K562 (cell line): ENCODE data around the gene STRADB. TPM values are rescaled to one million over a fixed set of nuclear protein-coding genes. Genes with fewer than 3 reads are reported as not detected.
A peak's percentile ranks its signal among the peaks of the same experiment; 100 is the strongest.

Source experiments
- ATAC-seq: fragments of 200-7000 bp; cut with Tn5 transposase; 3 replicates; pipeline ENCODE4 v1.9.1; 2020; ENCODE audit warnings: moderate library complexity
- BruUV-seq: library from RNA; stranded (reverse); fragments of 400-500 nt; replicated peaks from 2 replicates; lab custom pipeline; 2021; lab: Mats Ljungman, UMichigan
- CTCF ChIA-PET: fragments of 300-600 bp; formaldehyde crosslinking; extraction: SDS; loops from one replicate; lab custom pipeline; 2021; ENCODE audit warnings: low intra/inter-chr PET ratio; lab: Yijun Ruan, JAX
- POLR2A ChIA-PET: fragments of 300-600, 350-650 bp; sonication (Branson Sonifier 250); formaldehyde crosslinking; extraction: SDS; loops from one replicate; lab custom pipeline; 2021; ENCODE audit warnings: antibody characterized with exemption, inconsistent platforms; lab: Yijun Ruan, JAX
- DNase-seq, 4 experiments: peaks; one replicate each; pipeline versions ENCODE4 v3.0.0 to v3.0.0-alpha.2; 2011 to 2018; ENCODE audit warnings: low spot score in 3 of 4, mixed read lengths in 3 of 4; ENCODE audit errors: extremely low read depth in 1 of 4
- FAIRE-seq: peaks from 2 replicates; lab custom pipeline; 2011; peaks lifted over from hg19 to GRCh38; lab: Jason Lieb, UNC
- H2AFZ ChIP-seq: 2 replicates; pipeline ENCODE4 v1.6.0; 2011; ENCODE audit warnings: low read depth, low read length, control low read depth, inconsistent platforms
- H3K27ac ChIP-seq: fragments of 200-600 bp; 3 replicates; pipeline ENCODE4 v1.8.0; 2011; ENCODE audit warnings: low read depth, mild to moderate bottlenecking, control low read depth, inconsistent platforms, low read length, moderate library complexity, mixed read lengths; ENCODE audit errors: extremely low read depth
- H3K27me3 ChIP-seq, 2 experiments: fragments of 300-600 bp in 1 of 2; 2 replicates in 1 of 2; 3 replicates in 1 of 2; pipeline versions ENCODE4 v1.6.0 to v1.8.0; 2011; ENCODE audit warnings: inconsistent platforms in 2 of 2, low read length in 2 of 2, mild to moderate bottlenecking in 1 of 2, mixed read lengths in 1 of 2, moderate library complexity in 1 of 2; ENCODE audit not compliant: control insufficient read depth in 2 of 2, insufficient read depth in 2 of 2
- H3K36me3 ChIP-seq: fragments of 300-600 bp; 3 replicates; pipeline ENCODE4 v1.8.0; 2011; ENCODE audit warnings: mild to moderate bottlenecking, low read length, inconsistent platforms; ENCODE audit not compliant: control insufficient read depth, insufficient read depth
- H3K4me1 ChIP-seq, 2 experiments: fragments of 200-600 bp in 1 of 2; replicated peaks in 1 of 2; 2 replicates in 1 of 2; 3 replicates in 1 of 2; pipeline versions ENCODE4 v1.5.1 to v1.8.0; 2011; ENCODE audit warnings: inconsistent platforms in 2 of 2, low read length in 2 of 2, mild to moderate bottlenecking in 1 of 2, mixed read lengths in 1 of 2, moderate library complexity in 1 of 2; ENCODE audit not compliant: control insufficient read depth in 2 of 2, insufficient read depth in 2 of 2
- H3K4me2 ChIP-seq: 2 replicates; pipeline ENCODE4 v1.6.1; 2011; ENCODE audit warnings: low read length, control low read depth, inconsistent platforms, mixed read lengths; ENCODE audit not compliant: insufficient read depth
- H3K4me3 ChIP-seq: fragments of 200-600 bp; sonication (generic), shearing (Covaris generic); 2 replicates; pipeline ENCODE4 v1.5.1; 2016; ENCODE audit warnings: control low read depth, inconsistent platforms
- H3K79me2 ChIP-seq: fragments of 200-600 bp; 3 replicates; pipeline ENCODE4 v1.8.0; 2011; ENCODE audit warnings: low read length, inconsistent platforms; ENCODE audit not compliant: control insufficient read depth, insufficient read depth
- H3K9ac ChIP-seq, 2 experiments: 2 replicates each; pipeline versions ENCODE4 v1.6.0 to v1.6.1; 2011; ENCODE audit warnings: low read depth in 2 of 2, low read length in 2 of 2, control low read depth in 1 of 2, inconsistent platforms in 1 of 2, mild to moderate bottlenecking in 1 of 2, mixed read lengths in 1 of 2; ENCODE audit not compliant: insufficient read depth in 1 of 2
- H3K9me1 ChIP-seq: one replicate; pipeline ENCODE4 v1.6.0; 2011; ENCODE audit warnings: inconsistent platforms, mild to moderate bottlenecking, low read length, moderate library complexity; ENCODE audit not compliant: control insufficient read depth, insufficient read depth
- H3K9me3 ChIP-seq: replicated peaks from 2 replicates; pipeline ENCODE4 v1.5.1; 2011; ENCODE audit warnings: low read depth, low read length, inconsistent platforms; ENCODE audit not compliant: control insufficient read depth, insufficient read depth
- H4K20me1 ChIP-seq: replicated peaks from 2 replicates; pipeline ENCODE4 v1.6.1; 2011; ENCODE audit warnings: low read length, inconsistent platforms, mixed read lengths; ENCODE audit not compliant: control insufficient read depth, insufficient read depth
- ATF4 ChIP-seq: fragments of 450-650 bp; formaldehyde crosslinking; IDR thresholded peaks from 2 replicates; pipeline ENCODE4 v1.4.0; 2022; ENCODE audit warnings: mild to moderate bottlenecking, moderate library complexity
- CBFA2T3 ChIP-seq: fragments of 450-650 bp; IDR thresholded peaks from 2 replicates; pipeline ENCODE4 v1.6.1; 2017
- CHAMP1 ChIP-seq: fragments of 450-650 bp; IDR thresholded peaks from 2 replicates; pipeline ENCODE4 v1.6.1; 2016; ENCODE audit warnings: mild to moderate bottlenecking
- DPF2 ChIP-seq: fragments of 450-650 bp; IDR thresholded peaks from 2 replicates; pipeline ENCODE4 v1.6.1; 2016
- EP400 ChIP-seq: fragments of 450-650 bp; IDR thresholded peaks from 2 replicates; pipeline ENCODE4 v1.6.1; 2017; ENCODE audit warnings: antibody characterized with exemption, mild to moderate bottlenecking, moderate library complexity
- GTF2E2 ChIP-seq: fragments of 200-800 bp; sonication (Bioruptor generic); IDR thresholded peaks from 2 replicates; pipeline ENCODE4 v1.6.1; 2016; ENCODE audit warnings: missing genetic modification characterization, missing compliant biosample characterization
- HDAC3 ChIP-seq: fragments of 450-650 bp; IDR thresholded peaks from 2 replicates; pipeline ENCODE4 v1.6.1; 2018; ENCODE audit warnings: borderline replicate concordance, mild to moderate bottlenecking, moderate library complexity; ENCODE audit not compliant: partially characterized antibody
- HDAC6 ChIP-seq: IDR thresholded peaks from 2 replicates; pipeline ENCODE4 v1.6.1; 2012; ENCODE audit warnings: low read depth, mild to moderate bottlenecking, control low read depth, inconsistent platforms, low read length, moderate library complexity
- LEF1 ChIP-seq: fragments of 450-650 bp; IDR thresholded peaks from 2 replicates; pipeline ENCODE4 v1.6.1; 2016; ENCODE audit warnings: mild to moderate bottlenecking
- MYC ChIP-seq, 2 experiments: fragments of 250-450 bp in 1 of 2; sonication (Bioruptor Pico) in 1 of 2; IDR thresholded peaks; 2 replicates each; pipeline versions ENCODE4 v1.5.1 to v1.6.1; 2012 to 2021; ENCODE audit warnings: low read depth in 2 of 2, borderline replicate concordance in 1 of 2, improper control_type of control experiment in 1 of 2, low read length in 1 of 2, mild to moderate bottlenecking in 1 of 2, moderate library complexity in 1 of 2
- NFIC ChIP-seq: fragments of 450-650 bp; IDR thresholded peaks from 2 replicates; pipeline ENCODE4 v1.6.1; 2017; ENCODE audit warnings: mild to moderate bottlenecking, inconsistent platforms
- RBFOX2 ChIP-seq: fragments of 200-400 bp; formaldehyde crosslinking; IDR thresholded peaks from 2 replicates; pipeline ENCODE4 v1.6.1; 2017; ENCODE audit warnings: low read depth, mild to moderate bottlenecking, low read length, moderate library complexity
- SMAD4 ChIP-seq: fragments of 250-450 bp; sonication (Bioruptor Pico); conservative IDR thresholded peaks from 2 replicates; pipeline ENCODE4 v1.8.0; 2021; ENCODE audit warnings: inconsistent platforms, mild to moderate bottlenecking, moderate library complexity
- SMARCA4 ChIP-seq: fragments of 450-650 bp; IDR thresholded peaks from 2 replicates; pipeline ENCODE4 v1.6.1; 2016
- TEAD1 ChIP-seq, 2 experiments: fragments of 450-650 bp in 1 of 2; sonication (generic) in 1 of 2; formaldehyde crosslinking; IDR thresholded peaks; 2 replicates each; pipeline versions ENCODE4 v1.4.0 to v1.8.0; 2020 to 2022; ENCODE audit warnings: mild to moderate bottlenecking in 2 of 2, missing genetic modification reagents in 1 of 2
- TRIM24 ChIP-seq, 2 experiments: fragments of 450-650 bp; IDR thresholded peaks; 2 replicates each; pipeline ENCODE4 v1.6.1; 2016
- ZNF395 ChIP-seq: fragments of 200-800 bp; sonication (Bioruptor generic); IDR thresholded peaks from 2 replicates; pipeline ENCODE4 v1.6.1; 2017; ENCODE audit warnings: missing genetic modification characterization, missing compliant biosample characterization
- ZNF589 ChIP-seq: fragments of 200-800 bp; sonication (Bioruptor generic); IDR thresholded peaks from 2 replicates; pipeline ENCODE4 v1.6.1; 2016; ENCODE audit warnings: low read depth, missing genetic modification characterization, missing compliant biosample characterization
- WGBS: fragments of 100-300 bp; shearing (Covaris generic); methylation state at CpG from one replicate; pipeline ENCODE4 v1.1.6; 2016; ENCODE audit warnings: low coverage, mixed read lengths; ENCODE audit not compliant: insufficient coverage; ENCODE audit errors: missing lambda C conversion rate; 5-methylcytosine and 5-hydroxymethylcytosine counted together
- in situ Hi-C: fragments of 300-500 bp; cut with MboI; formaldehyde crosslinking; loops from 4 replicates; pipeline ENCODE4 v1.15.0; 2018; ENCODE audit warnings: inconsistent platforms, mixed read lengths
- intact Hi-C: fragments of 100-400 bp; cut with micrococcal nuclease; formaldehyde crosslinking; loops from 2 replicates; pipeline ENCODE4 v1.14.2; 2022
- polyA plus RNA-seq, 8 experiments: library from polyadenylated mRNA; depleted of rRNA in 4 of 8; stranded (reverse) in 5 of 8; unstranded in 3 of 8; fragments of >200 nt; fragmentation: Nextera tagmentation in 2 of 8; fragmentation: Illumina TruSeq in 1 of 8; extraction: Ambion mirVana in 2 of 8; extraction: Trizol in 1 of 8; gene quantifications; 2 replicates each; pipeline versions ENCODE4 v1.2.1 to v1.2.3, GENCODE V29; 2011 to 2014; ENCODE audit warnings: inconsistent platforms in 1 of 8, missing spikeins in 1 of 8
- total RNA-seq, 7 experiments: library from RNA; depleted of rRNA in 6 of 7; stranded (reverse); fragments of >200 nt in 6 of 7; fragmentation: Illumina TruSeq in 2 of 7; extraction: Trizol in 2 of 7; gene quantifications; 2 replicates each; pipeline versions ENCODE4 v1.2.1 to v1.2.3, GENCODE V29; 2011 to 2021; ENCODE audit warnings: low replicate concordance in 1 of 7

The STRADB gene
- total and polyA plus RNA-seq, 9 of the 15 experiments (the other 6 are each of a cell fraction or from before 2014, with no cell fraction given) = 6.9 to 30.6 (median 15.7) TPM

DNA sequence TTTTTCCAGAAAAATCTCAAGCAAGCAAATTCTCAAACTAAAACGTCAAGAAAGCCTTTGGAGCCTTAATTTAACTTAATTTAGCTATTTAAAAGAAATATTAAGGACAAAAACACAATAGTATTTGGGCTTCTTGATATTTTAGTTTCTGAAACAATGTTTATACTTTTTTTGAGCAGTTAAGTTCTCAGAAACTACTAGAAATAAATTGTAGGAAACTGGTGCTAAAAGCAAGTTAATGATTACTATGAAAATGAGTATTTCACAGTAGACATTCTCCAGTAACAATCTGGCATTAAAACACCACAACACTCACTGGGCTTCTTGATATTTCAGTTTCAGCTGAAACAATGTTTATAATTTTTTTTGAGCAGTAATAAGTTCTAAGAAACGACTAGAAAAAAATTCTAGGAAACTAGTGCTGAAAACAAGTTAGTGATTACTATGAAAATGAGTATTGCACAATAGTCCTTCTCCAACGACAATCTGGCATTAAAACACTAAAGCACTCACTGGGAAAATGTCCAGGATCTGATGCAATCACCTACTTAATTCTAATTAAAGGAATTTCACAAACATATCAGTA, 45.4 kb upstream of the STRADB start:
- peak; percentile 9 to 57 (median 18) for DNase-seq
- Histone ChIP-seq H3K36me3 (no peaks in the 10 kb centered on the region), H3K9ac (peak overlapping the region in 1 of 2 experiments; percentile 75; a peak in 2 of 4 replicates), H3K9me1 (no peaks in the 10 kb centered on the region), H2AFZ (0 out of 2 replicates have a peak overlapping the region, but pooled peaks have one; percentile 22), H3K4me2 (peak overlapping the region; percentile 61; the same call in 1 of the 2 replicates), H3K27me3 (no peaks in the 10 kb centered on the region), H4K20me1 (no peaks in the 10 kb centered on the region), H3K4me3 (peak overlapping the region; percentile 37; the same call in 1 of the 2 replicates), H3K27ac (peak overlapping the region; percentile 75; the same call in 2 of the 3 replicates), H3K79me2 (peaks cover 57% of the 10 kb centered on the region), H3K4me1 (peaks cover 11 to 18% of the 10 kb centered on the region in 2 experiments; a peak in 4 of 5 replicates), H3K9me3 (no peaks in the 10 kb centered on the region)
- in situ Hi-C loops = no loop called here
- CTCF ChIA-PET = no interaction called here
- FAIRE-seq = peak; percentile 6
- intact Hi-C loops = loop anchor here (2.0 to 5.0 kb wide), 3 partner anchors 27 to 289 kb away; partner anchors contain the start of genes CFLAR, STRADB and TRAK2
- peak; percentile 15 for ATAC-seq
- no TSS peak for BruUV-seq
- POLR2A ChIA-PET = interaction anchor here (1.0 to 2.1 kb wide), 5 partner anchors 8 to 173 kb away, joined by 3 to 5 read pairs (median 4); no protein-coding TSS in a partner anchor
- 2% methylated on average over 3 of the region's 3 CpGs for WGBS
- TF ChIP-seq EP400 (peak; percentile 53), ZNF589 (no peak), CHAMP1 (peak; percentile 45; the same call in 1 of the 2 replicates), SMAD4 (CRISPR knock-in tag) (peak; percentile 47; the same call in 1 of the 2 replicates), SMARCA4 (peak; percentile 62), DPF2 (peak; percentile 46), HDAC6 (no peak), LEF1 (0 out of 2 replicates have a peak, but pooled peaks have one; percentile 13), ATF4 (peak; percentile 81), CBFA2T3 (peak; percentile 47), HDAC3 (peak; percentile 16), TEAD1 (CRISPR knock-in tag; IDR thresholded peaks at IDR 0.05) (no peak), MYC (IDR thresholded peaks at IDR 0.05; ENCODE audit: low read depth, low read length) (peak; percentile 32; the same call in 1 of the 2 replicates), MYC (CRISPR knock-in tag; IDR thresholded peaks at IDR 0.05; ENCODE audit: borderline replicate concordance, low read depth) (no peak), RBFOX2 (peak; percentile 34; the same call in 1 of the 2 replicates), TRIM24 (IDR thresholded peaks at IDR 0.05) (peak in 1 of 2 experiments; percentile 67; a peak in 2 of 4 replicates), NFIC (peak; percentile 61; the same call in 1 of the 2 replicates), GTF2E2 (tag) (peak; percentile 64; the same call in 1 of the 2 replicates), ZNF395 (no peak)
